Measurements from ENCODE around the gene COL20A1. TPM values are rescaled to one million over a fixed set of nuclear protein-coding genes. Genes with fewer than 3 reads are reported as not detected.

COL20A1 gene
- polyA plus RNA-seq (2013), result 0.23 and 0.26 TPM in 2 replicates

DNA sequence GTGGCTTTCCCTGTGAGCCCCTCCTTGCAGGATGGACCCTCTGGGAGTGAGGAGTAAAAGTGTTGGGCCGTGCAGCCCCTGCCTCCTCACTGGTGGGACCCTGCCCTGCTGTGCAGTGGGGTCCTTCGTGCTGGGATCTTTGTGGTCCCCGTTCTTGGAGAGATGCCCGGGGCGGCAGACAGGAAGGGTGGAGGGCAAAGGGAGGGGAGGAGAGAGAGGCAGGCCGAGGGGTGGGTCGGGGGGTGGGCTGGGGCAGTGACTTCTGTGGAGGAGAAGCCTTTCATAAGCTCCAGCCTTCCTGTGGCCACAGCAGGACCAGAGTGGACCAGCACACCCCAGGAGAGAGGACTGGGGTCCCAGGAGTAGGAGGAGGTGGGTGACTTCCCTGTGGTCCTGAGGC, at the start of gene COL20A1:
Gene COL20A1, plus strand, starts transcription at position 283 of the 400 bp plus-strand sequence. CDS start 1,922 bp downstream, outside the sequence.
- Histone ChIP-seq H3K4me3 (ENCODE audit: low read depth, low read length) (no peak within 1 kb of the TSS), H3K18ac (ENCODE audit: low read length) (no peak within 1 kb of the TSS), H3K23ac (ENCODE audit: low read length) (no peak within 1 kb of the TSS), H4K12ac (ENCODE audit: low read depth, low read length) (no peak within 1 kb of the TSS), H3K9ac (ENCODE audit: low read length) (no peak within 1 kb of the TSS), H2BK5ac (ENCODE audit: low read depth, low read length, poor library complexity) (no peak within 1 kb of the TSS), H3K27ac (ENCODE audit: low read depth, low read length) (no peak within 1 kb of the TSS), H3K36me3 (ENCODE audit: control insufficient read depth in 1 of 2, insufficient read depth in 2 of 2, low read length in 2 of 2) (peaks cover 21 to 24% of the 10 kb centered on the region in 2 experiments), H4K8ac (ENCODE audit: low read depth, low read length) (no peak within 1 kb of the TSS), H2AFZ (ENCODE audit: insufficient read depth, low read length, poor library complexity) (no peak within 1 kb of the TSS), H2BK120ac (ENCODE audit: insufficient read depth, low read length, poor library complexity) (no peak within 1 kb of the TSS), H4K91ac (ENCODE audit: low read depth, low read length) (no peak within 1 kb of the TSS), H3K4me2 (ENCODE audit: low read length) (no peak within 1 kb of the TSS), H3K14ac (ENCODE audit: low read length) (no peak within 1 kb of the TSS), H3K79me1 (ENCODE audit: low read length) (no peaks in the 10 kb centered on the region), H2BK12ac (ENCODE audit: low read length) (no peak within 1 kb of the TSS), H3K27me3 (ENCODE audit: insufficient read depth, low read length) (no peaks in the 10 kb centered on the region), H3K79me2 (ENCODE audit: control insufficient read depth, insufficient read depth, low read length, poor library complexity) (no peaks in the 10 kb centered on the region), H3K4me1 (ENCODE audit: control insufficient read depth in 1 of 2, insufficient read depth in 2 of 2, low read length in 2 of 2) (peaks cover 0 to 6% of the 10 kb centered on the region in 2 experiments), H3K4ac (ENCODE audit: low read depth, low read length) (no peak within 1 kb of the TSS), H3K9me3 (ENCODE audit: insufficient read depth, low read depth, low read length) (peaks cover 3% of the 10 kb centered on the region), H2AK5ac (ENCODE audit: low read length) (no peak within 1 kb of the TSS)
- no peak for DNase-seq
- no CpG with 5 or more reads among the region's 7 CpGs for WGBS (ENCODE audit: extremely low coverage, insufficient coverage, insufficient read length)

DNA sequence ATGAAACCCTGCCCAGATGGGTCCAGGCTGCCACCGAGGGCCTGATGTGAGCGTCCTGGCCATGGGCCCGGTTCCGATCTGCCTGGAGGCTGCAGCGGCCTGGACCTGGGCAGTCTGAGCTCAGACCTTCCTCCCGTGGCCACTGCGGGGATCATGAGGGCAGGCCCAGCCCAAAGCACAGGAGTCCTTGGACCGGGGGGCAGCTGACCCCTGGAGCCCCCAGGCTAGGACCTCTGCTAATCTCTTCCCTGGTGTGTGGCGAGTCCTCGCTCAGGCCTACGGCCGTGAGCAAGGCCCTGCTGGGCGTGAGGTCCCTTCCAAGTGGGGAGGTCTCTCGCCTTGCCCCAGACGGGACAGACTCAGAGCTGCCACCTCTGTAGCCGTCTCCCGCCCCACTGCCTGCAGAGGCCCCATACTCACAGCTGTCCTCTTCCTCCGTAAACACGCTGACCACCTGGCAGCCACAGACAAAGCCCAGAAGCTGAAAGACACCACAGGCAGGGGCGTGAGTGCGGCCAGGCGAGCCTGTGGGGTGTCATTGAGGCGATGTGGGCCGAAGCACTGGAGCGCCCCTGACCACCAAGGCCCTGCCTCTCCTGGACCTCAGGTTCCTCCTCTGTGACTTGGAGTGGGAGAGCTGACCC, 49.3 kb upstream of the COL20A1 start:
- Histone ChIP-seq H4K12ac (ENCODE audit: low read depth, low read length) (no peak overlapping the region), H4K8ac (ENCODE audit: low read depth, low read length) (no peak overlapping the region), H3K27ac (ENCODE audit: low read depth, low read length) (no peak overlapping the region), H3K79me1 (ENCODE audit: low read length) (peaks cover 7% of the 10 kb centered on the region), H3K4me3 (ENCODE audit: low read depth, low read length) (no peak overlapping the region), H2AK5ac (ENCODE audit: low read length) (peak overlapping the region; percentile 50), H2BK5ac (ENCODE audit: low read depth, low read length, poor library complexity) (no peak overlapping the region), H2AFZ (ENCODE audit: insufficient read depth, low read length, poor library complexity) (no peak overlapping the region), H3K23ac (ENCODE audit: low read length) (no peak overlapping the region), H3K4ac (ENCODE audit: low read depth, low read length) (no peak overlapping the region), H3K14ac (ENCODE audit: low read length) (no peak overlapping the region), H3K4me2 (ENCODE audit: low read length) (no peak overlapping the region), H4K91ac (ENCODE audit: low read depth, low read length) (peak overlapping the region; percentile 18), H3K18ac (ENCODE audit: low read length) (no peak overlapping the region), H3K27me3 (ENCODE audit: insufficient read depth, low read length) (no peaks in the 10 kb centered on the region), H2BK120ac (ENCODE audit: insufficient read depth, low read length, poor library complexity) (no peak overlapping the region), H3K9ac (ENCODE audit: low read length) (no peak overlapping the region), H2BK12ac (ENCODE audit: low read length) (no peak overlapping the region), H3K79me2 (ENCODE audit: control insufficient read depth, insufficient read depth, low read length, poor library complexity) (no peaks in the 10 kb centered on the region), H3K9me3 (ENCODE audit: insufficient read depth, low read depth, low read length) (no peaks in the 10 kb centered on the region), H3K36me3 (ENCODE audit: control insufficient read depth in 1 of 2, insufficient read depth in 2 of 2, low read length in 2 of 2) (peaks cover 15 to 28% of the 10 kb centered on the region in 2 experiments), H3K4me1 (ENCODE audit: control insufficient read depth in 1 of 2, insufficient read depth in 2 of 2, low read length in 2 of 2) (peaks cover 7 to 10% of the 10 kb centered on the region in 2 experiments)
- WGBS (ENCODE audit: extremely low coverage, insufficient coverage, insufficient read length), result no CpG with 5 or more reads among the region's 25 CpGs
- DNase-seq, result no peak

DNA sequence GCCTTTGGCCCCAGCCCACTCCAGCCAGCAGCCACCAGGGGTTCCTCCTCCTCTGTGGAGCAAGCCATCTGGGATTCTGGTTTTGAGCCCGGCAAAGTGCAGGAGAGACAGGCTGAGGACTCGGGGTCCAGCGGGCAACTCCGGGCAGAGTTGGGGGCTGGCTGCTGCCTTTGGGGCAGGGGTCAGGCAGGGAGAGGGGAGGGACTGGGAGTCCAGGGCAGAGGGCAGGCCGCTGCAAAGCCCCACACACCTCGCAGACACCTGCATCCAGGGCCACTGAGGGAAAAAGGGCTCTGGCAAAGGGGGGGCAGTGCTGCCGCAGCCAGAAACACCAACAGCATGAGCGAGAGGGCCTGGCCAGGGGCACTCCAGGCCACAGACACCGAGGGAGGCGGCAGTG, 48.5 kb upstream of the COL20A1 start:
- Histone ChIP-seq H2BK12ac (ENCODE audit: low read length) (peak overlapping the region; percentile 9), H3K27ac (ENCODE audit: low read depth, low read length) (no peak overlapping the region), H3K23ac (ENCODE audit: low read length) (no peak overlapping the region), H3K27me3 (ENCODE audit: insufficient read depth, low read length) (no peaks in the 10 kb centered on the region), H3K14ac (ENCODE audit: low read length) (no peak overlapping the region), H2AK5ac (ENCODE audit: low read length) (no peak overlapping the region), H3K4ac (ENCODE audit: low read depth, low read length) (no peak overlapping the region), H4K91ac (ENCODE audit: low read depth, low read length) (peak overlapping the region; percentile 33), H3K9me3 (ENCODE audit: insufficient read depth, low read depth, low read length) (no peaks in the 10 kb centered on the region), H3K4me1 (ENCODE audit: control insufficient read depth in 1 of 2, insufficient read depth in 2 of 2, low read length in 2 of 2) (peaks cover 7 to 10% of the 10 kb centered on the region in 2 experiments), H3K4me2 (ENCODE audit: low read length) (no peak overlapping the region), H3K36me3 (ENCODE audit: control insufficient read depth in 1 of 2, insufficient read depth in 2 of 2, low read length in 2 of 2) (peaks cover 15 to 28% of the 10 kb centered on the region in 2 experiments), H2BK5ac (ENCODE audit: low read depth, low read length, poor library complexity) (no peak overlapping the region), H3K9ac (ENCODE audit: low read length) (no peak overlapping the region), H2BK120ac (ENCODE audit: insufficient read depth, low read length, poor library complexity) (no peak overlapping the region), H4K12ac (ENCODE audit: low read depth, low read length) (no peak overlapping the region), H4K8ac (ENCODE audit: low read depth, low read length) (no peak overlapping the region), H3K79me1 (ENCODE audit: low read length) (peaks cover 7% of the 10 kb centered on the region), H3K18ac (ENCODE audit: low read length) (no peak overlapping the region), H3K4me3 (ENCODE audit: low read depth, low read length) (no peak overlapping the region), H2AFZ (ENCODE audit: insufficient read depth, low read length, poor library complexity) (no peak overlapping the region), H3K79me2 (ENCODE audit: control insufficient read depth, insufficient read depth, low read length, poor library complexity) (no peaks in the 10 kb centered on the region)
- WGBS (ENCODE audit: extremely low coverage, insufficient coverage, insufficient read length), result no CpG with 5 or more reads among the region's 10 CpGs
- no peak for DNase-seq

DNA sequence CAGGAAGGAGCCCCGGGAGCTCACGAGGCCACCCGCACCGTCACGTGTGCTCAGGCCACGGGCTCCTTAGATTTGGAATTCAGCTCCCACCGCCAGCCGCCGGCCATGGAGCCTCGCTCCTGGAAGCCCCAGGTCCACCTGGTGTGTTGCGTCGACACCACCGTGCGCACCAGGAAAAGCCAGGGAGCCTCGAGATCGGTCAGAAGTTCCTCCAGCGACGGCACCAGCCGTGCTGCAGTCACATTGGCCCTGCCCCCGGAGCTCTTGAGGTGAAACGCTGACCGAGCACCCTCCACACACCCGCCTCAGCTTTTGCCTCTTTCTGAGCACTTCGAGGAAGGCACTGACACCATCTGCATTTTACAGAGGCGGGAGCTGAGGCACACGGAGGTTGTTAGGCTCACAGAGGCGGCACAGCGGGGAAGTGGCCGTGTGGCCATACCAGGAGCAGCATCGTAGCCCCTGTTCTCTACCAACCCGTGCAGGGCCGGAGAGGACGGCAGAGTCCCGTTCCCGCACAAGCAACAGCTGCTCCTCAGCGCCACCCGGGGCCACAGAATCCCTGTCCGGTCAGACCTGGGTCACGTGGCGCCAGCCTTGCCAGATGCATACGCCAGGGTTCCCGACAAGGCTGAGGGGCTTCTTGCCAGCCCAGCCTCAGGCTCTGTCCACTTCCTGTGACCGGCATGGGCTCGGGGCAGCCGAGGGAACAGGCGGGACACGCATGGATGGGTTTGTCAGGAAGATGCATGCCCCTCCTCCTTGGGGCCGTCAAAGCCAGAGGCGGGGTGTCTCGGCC, 46.3 kb upstream of the COL20A1 start:
- Histone ChIP-seq H2AFZ (ENCODE audit: insufficient read depth, low read length, poor library complexity) (no peak overlapping the region), H2BK12ac (ENCODE audit: low read length) (no peak overlapping the region), H3K4me3 (ENCODE audit: low read depth, low read length) (no peak overlapping the region), H4K12ac (ENCODE audit: low read depth, low read length) (no peak overlapping the region), H2BK120ac (ENCODE audit: insufficient read depth, low read length, poor library complexity) (no peak overlapping the region), H3K23ac (ENCODE audit: low read length) (no peak overlapping the region), H3K27ac (ENCODE audit: low read depth, low read length) (no peak overlapping the region), H3K79me1 (ENCODE audit: low read length) (peaks cover 4% of the 10 kb centered on the region), H3K9ac (ENCODE audit: low read length) (no peak overlapping the region), H4K8ac (ENCODE audit: low read depth, low read length) (no peak overlapping the region), H3K18ac (ENCODE audit: low read length) (no peak overlapping the region), H3K4me1 (ENCODE audit: control insufficient read depth in 1 of 2, insufficient read depth in 2 of 2, low read length in 2 of 2) (peaks cover 1 to 4% of the 10 kb centered on the region in 2 experiments), H2AK5ac (ENCODE audit: low read length) (no peak overlapping the region), H3K79me2 (ENCODE audit: control insufficient read depth, insufficient read depth, low read length, poor library complexity) (no peaks in the 10 kb centered on the region), H4K91ac (ENCODE audit: low read depth, low read length) (no peak overlapping the region), H2BK5ac (ENCODE audit: low read depth, low read length, poor library complexity) (no peak overlapping the region), H3K36me3 (ENCODE audit: control insufficient read depth in 1 of 2, insufficient read depth in 2 of 2, low read length in 2 of 2) (peaks cover 15 to 34% of the 10 kb centered on the region in 2 experiments), H3K9me3 (ENCODE audit: insufficient read depth, low read depth, low read length) (no peaks in the 10 kb centered on the region), H3K4me2 (ENCODE audit: low read length) (no peak overlapping the region), H3K4ac (ENCODE audit: low read depth, low read length) (no peak overlapping the region), H3K27me3 (ENCODE audit: insufficient read depth, low read length) (no peaks in the 10 kb centered on the region), H3K14ac (ENCODE audit: low read length) (no peak overlapping the region)
- no CpG with 5 or more reads among the region's 50 CpGs for WGBS (ENCODE audit: extremely low coverage, insufficient coverage, insufficient read length)
- no peak for DNase-seq

Measured in trophoblast cell (in vitro differentiated cells and primary cell).